Kidney (tissue), 14 donors: ENCODE results near the gene NIBAN1. TPM values are rescaled to one million over a fixed set of nuclear protein-coding genes. Genes with fewer than 3 reads are reported as not detected.
A peak's percentile ranks its signal among the peaks of the same experiment; 100 is the strongest.

Experiments
- DNase-seq, 5 donors: peaks; one replicate each; pipeline ENCODE4 v3.0.0-alpha.2; 2013 to 2020
- FAIRE-seq: peaks from 2 replicates; lab custom pipeline; 2012; peaks lifted over from hg19 to GRCh38; lab: Jason Lieb, UNC
- H3K27ac ChIP-seq, 2 donors: one replicate each; pipeline ENCODE4 v1.7.0; 2013; ENCODE audit warnings: low read depth in 2 of 2, low read length in 2 of 2, inconsistent platforms in 1 of 2
- H3K27me3 ChIP-seq: one replicate; pipeline ENCODE4 v1.7.1; 2013; ENCODE audit warnings: low read length, inconsistent platforms; ENCODE audit not compliant: control insufficient read depth, insufficient read depth
- H3K36me3 ChIP-seq, 3 donors: one replicate each; pipeline versions ENCODE4 v1.7.0 to v1.7.1; 2013; ENCODE audit warnings: low read length in 3 of 3, control low read depth in 1 of 3, inconsistent platforms in 1 of 3; ENCODE audit not compliant: insufficient read depth in 3 of 3, control insufficient read depth in 2 of 3
- H3K4me1 ChIP-seq, 3 donors: one replicate each; pipeline versions ENCODE4 v1.7.0 to v1.7.1; 2013; ENCODE audit warnings: low read length in 3 of 3, inconsistent platforms in 1 of 3, low read depth in 1 of 3; ENCODE audit not compliant: control insufficient read depth in 2 of 3, insufficient read depth in 2 of 3
- H3K4me3 ChIP-seq, 3 donors: one replicate each; pipeline versions ENCODE4 v1.7.0 to v1.8.1; 2013; ENCODE audit warnings: low read length in 3 of 3, control low read depth in 1 of 3, inconsistent platforms in 1 of 3
- H3K9ac ChIP-seq, 3 donors: one replicate each; pipeline versions ENCODE4 v1.7.0 to v1.7.1; 2013; ENCODE audit warnings: low read length in 3 of 3, control low read depth in 1 of 3, inconsistent platforms in 1 of 3
- H3K9me3 ChIP-seq, 3 donors: one replicate each; pipeline versions ENCODE4 v1.7.0 to v1.7.1; 2013; ENCODE audit warnings: low read length in 3 of 3, control low read depth in 1 of 3, inconsistent platforms in 1 of 3; ENCODE audit not compliant: control insufficient read depth in 2 of 3, insufficient read depth in 1 of 3
- CTCF ChIP-seq: IDR thresholded peaks from 3 replicates; pipeline ENCODE4 v1.5.1; 2012; ENCODE audit warnings: mild to moderate bottlenecking, moderate library complexity, borderline replicate concordance; ENCODE audit not compliant: insufficient read depth; ENCODE audit errors: extremely low read depth
- intact Hi-C: fragments of 100-400 bp; cut with DNase I; formaldehyde crosslinking; loops from one replicate; pipeline ENCODE4 v1.11.1; 2022
- polyA plus RNA-seq: library from polyadenylated mRNA; stranded (reverse); fragments of 350-450 nt; fragmentation: Illumina TruSeq; extraction: RNeasy Lipid Tissue Mini Kit (QIAGEN cat#74804); gene quantifications from one replicate; pipeline ENCODE4 v1.2.3, GENCODE V29; 2014; ENCODE audit warnings: low read depth, low replicate concordance; ENCODE audit not compliant: insufficient read depth
- total RNA-seq: library from RNA; stranded (reverse); fragmentation: NEBNext Ultra II Directional; extraction: Animal tissue kit (Norgen Biotek cat#: 25700); gene quantifications from one replicate; pipeline ENCODE4 v1.2.1, GENCODE V29; 2021
- donor health status: control.
- donor health status: control.
- donor health status: control.
- donor health status: control.
- donor health status: control.
- donor health status: DM: yes; HTN: yes; CAD: no.
- donor health status: Normal renal cell carcinoma (clear cell type).

Gene NIBAN1
- total and polyA plus RNA-seq, 2 donors from 2014 or later = 2.6 to 25.4 TPM

DNA sequence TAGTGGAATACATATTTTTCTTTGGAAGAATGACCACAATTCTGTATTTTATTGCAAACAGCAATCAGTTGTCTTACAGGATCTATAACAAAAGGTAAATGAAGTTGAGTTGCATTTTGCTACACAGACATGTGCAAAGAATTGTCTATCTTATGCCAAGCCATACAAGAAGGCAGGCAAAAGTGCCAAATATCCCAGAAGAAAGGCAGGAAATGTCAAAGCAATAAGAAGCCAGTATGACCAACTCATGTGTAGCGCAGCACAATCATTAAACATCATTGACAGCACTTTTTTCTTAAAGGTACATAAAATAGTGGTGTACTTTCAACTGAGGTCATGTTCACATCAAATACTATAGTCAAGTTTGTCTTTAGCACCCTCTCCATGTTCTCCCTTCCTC is 42.7 kb downstream of the NIBAN1 start:
- no peak for FAIRE-seq

GRCh38 chr1:184930645-184931044 is 43.7 kb downstream of the NIBAN1 start:
- no peak overlapping the region for H3K27ac ChIP-seq
- FAIRE-seq (no peak), DNase-seq (no peak)
- intact Hi-C loops = no loop called here
- H3K27me3 ChIP-seq = no peaks in the 10 kb centered on the region
- H3K4me3 ChIP-seq = no peak overlapping the region
- H3K36me3 ChIP-seq = no peaks in the 10 kb centered on the region
- no peak overlapping the region for H3K9ac ChIP-seq
- no peaks in the 10 kb centered on the region for H3K9me3 ChIP-seq
- TF ChIP-seq CTCF = no peak
- no peaks in the 10 kb centered on the region for H3K4me1 ChIP-seq

More for the DNA sequence above, 42.7 kb downstream of the NIBAN1 start:
- TF ChIP-seq CTCF = no peak
- intact Hi-C loops = no loop called here
- H3K36me3 ChIP-seq = no peaks in the 10 kb centered on the region
- no peaks in the 10 kb centered on the region for H3K9me3 ChIP-seq
- H3K27ac ChIP-seq = no peak overlapping the region
- H3K4me1 ChIP-seq = no peaks in the 10 kb centered on the region
- H3K4me3 ChIP-seq = no peak overlapping the region
- H3K9ac ChIP-seq = no peak overlapping the region
- no peak for DNase-seq
- H3K27me3 ChIP-seq = no peaks in the 10 kb centered on the region

DNA sequence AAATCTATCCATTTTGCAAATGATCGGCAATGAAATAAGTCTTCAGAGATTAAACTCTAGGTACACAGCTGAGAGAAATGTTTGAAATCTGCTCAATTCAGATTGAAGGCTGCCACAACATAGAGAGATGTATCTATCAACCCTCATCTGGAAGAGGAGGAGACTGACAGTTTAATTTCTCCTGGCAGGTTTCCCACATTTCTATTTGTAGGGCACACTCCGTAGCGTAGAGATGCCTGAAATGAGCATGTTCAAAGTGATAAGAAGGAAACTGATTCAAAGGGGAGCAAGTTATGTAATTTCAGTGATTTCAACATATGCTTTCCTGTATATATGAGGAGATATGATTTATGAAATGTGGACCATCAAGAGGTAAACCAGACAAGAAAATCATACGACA is 44.1 kb downstream of the NIBAN1 start:
- H3K27ac ChIP-seq = no peak overlapping the region
- intact Hi-C loops = no loop called here
- no peak for FAIRE-seq
- no peaks in the 10 kb centered on the region for H3K4me1 ChIP-seq
- no peak for TF ChIP-seq CTCF
- H3K9me3 ChIP-seq = no peaks in the 10 kb centered on the region
- H3K36me3 ChIP-seq = no peaks in the 10 kb centered on the region
- no peaks in the 10 kb centered on the region for H3K27me3 ChIP-seq
- no peak for DNase-seq
- H3K4me3 ChIP-seq = no peak overlapping the region
- H3K9ac ChIP-seq = no peak overlapping the region

DNA sequence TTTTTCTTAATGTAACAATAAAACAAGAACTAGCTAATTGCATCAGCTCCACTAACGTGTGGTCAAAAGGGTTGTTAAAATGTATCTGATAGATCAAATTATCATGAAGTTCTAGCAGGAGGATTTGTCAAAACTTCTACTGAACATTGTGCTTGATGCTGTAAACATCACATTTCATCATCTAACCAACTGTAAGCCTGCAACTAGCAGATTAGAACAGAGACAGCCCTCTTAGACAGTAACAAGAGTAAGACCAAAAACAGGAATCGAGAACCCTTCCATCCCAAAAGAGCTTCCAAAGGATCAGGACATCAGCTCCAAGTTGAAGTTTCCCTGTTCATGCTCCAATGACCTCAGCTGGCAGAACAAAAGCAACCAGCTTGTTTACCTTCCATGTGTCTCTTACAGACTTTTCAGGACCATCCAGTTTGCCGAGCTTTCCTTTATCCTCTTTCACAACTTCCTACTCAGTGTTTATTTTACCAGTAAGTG is 44.6 kb downstream of the NIBAN1 start:
- H3K27ac ChIP-seq = no peak overlapping the region
- FAIRE-seq = no peak
- no peak overlapping the region for H3K4me3 ChIP-seq
- no peaks in the 10 kb centered on the region for H3K9me3 ChIP-seq
- TF ChIP-seq CTCF = no peak
- H3K27me3 ChIP-seq = no peaks in the 10 kb centered on the region
- no peak overlapping the region for H3K9ac ChIP-seq
- H3K36me3 ChIP-seq = no peaks in the 10 kb centered on the region
- DNase-seq = peak in 2 of 5 donors; percentile 30 to 32
- intact Hi-C loops = no loop called here
- H3K4me1 ChIP-seq = no peaks in the 10 kb centered on the region
